Kidney epithelial cell (primary cell): ENCODE data around the gene SPDYE9. TPM values are rescaled to one million over a fixed set of nuclear protein-coding genes. Genes with fewer than 3 reads are reported as not detected.
"Not testable (repeated sequence)": the region's sequence is repeated elsewhere in the genome, so short reads cannot be mapped to it uniquely, and the experiment has no call there.

Source experiments
- DNase-seq: peaks from one replicate; pipeline ENCODE4 v3.0.0-alpha.2; 2010; ENCODE audit warnings: low read depth
- H3K27me3 ChIP-seq: 2 replicates; pipeline ENCODE4 v1.6.0; 2011; ENCODE audit warnings: low read length; ENCODE audit not compliant: control insufficient read depth, insufficient read depth
- H3K36me3 ChIP-seq: 2 replicates; pipeline ENCODE4 v1.5.1; 2011; ENCODE audit warnings: low read length; ENCODE audit not compliant: control insufficient read depth, insufficient read depth
- H3K4me3 ChIP-seq: 2 replicates; pipeline ENCODE4 v1.5.1; 2011; ENCODE audit warnings: low read depth, mild to moderate bottlenecking, control low read depth, low read length
- total RNA-seq: library from RNA; depleted of rRNA; stranded (reverse); fragments of >200 nt; gene quantifications from 2 replicates; pipeline ENCODE4 v1.2.3, GENCODE V29; 2015

SPDYE9 gene, protein sequence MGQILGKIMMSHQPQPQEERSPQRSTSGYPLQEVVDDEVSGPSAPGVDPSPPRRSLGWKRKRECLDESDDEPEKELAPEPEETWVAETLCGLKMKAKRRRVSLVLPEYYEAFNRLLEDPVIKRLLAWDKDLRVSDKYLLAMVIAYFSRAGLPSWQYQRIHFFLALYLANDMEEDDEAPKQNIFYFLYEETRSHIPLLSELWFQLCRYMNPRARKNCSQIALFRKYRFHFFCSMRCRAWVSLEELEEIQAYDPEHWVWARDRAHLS
- not detected in 2 replicates for total RNA-seq

DNA sequence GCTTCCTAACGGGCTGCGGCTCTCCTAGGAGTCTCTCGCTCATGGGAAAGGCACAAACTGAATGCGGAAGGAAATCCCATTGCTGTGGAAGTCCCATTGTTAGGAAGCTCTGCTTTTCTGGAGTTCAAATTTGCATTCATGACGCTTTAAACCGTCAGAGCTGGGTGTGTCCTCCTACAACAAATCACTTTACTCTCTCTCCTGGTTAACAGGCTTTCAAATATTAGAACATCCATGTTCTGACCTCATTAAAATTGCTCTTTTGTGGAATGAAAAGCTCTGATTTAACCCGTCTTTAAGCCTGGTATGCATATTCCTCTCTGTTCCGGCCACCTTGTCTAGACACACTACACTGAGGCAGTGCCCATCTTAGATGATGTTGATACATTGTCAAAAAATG is at the start of gene SPDYE9:
SPDYE9 (minus strand) TSS at position 101 of the 400 bp plus-strand sequence. CDS start 1,800 bp downstream, outside the sequence.
- H3K4me3 ChIP-seq, DNase-seq, H3K27me3 ChIP-seq, H3K36me3 ChIP-seq: not testable (repeated sequence)

- not testable (repeated sequence) for H3K27me3 ChIP-seq, H3K36me3 ChIP-seq, DNase-seq, H3K4me3 ChIP-seq
Observed at GRCh38 chr7:73134866-73135265, 49.0 kb upstream of the SPDYE9 start.

- H3K27me3 ChIP-seq, H3K4me3 ChIP-seq, DNase-seq, H3K36me3 ChIP-seq: not testable (repeated sequence)
Observed at GRCh38 chr7:73132651-73133217, 46.9 kb upstream of the SPDYE9 start.

DNA sequence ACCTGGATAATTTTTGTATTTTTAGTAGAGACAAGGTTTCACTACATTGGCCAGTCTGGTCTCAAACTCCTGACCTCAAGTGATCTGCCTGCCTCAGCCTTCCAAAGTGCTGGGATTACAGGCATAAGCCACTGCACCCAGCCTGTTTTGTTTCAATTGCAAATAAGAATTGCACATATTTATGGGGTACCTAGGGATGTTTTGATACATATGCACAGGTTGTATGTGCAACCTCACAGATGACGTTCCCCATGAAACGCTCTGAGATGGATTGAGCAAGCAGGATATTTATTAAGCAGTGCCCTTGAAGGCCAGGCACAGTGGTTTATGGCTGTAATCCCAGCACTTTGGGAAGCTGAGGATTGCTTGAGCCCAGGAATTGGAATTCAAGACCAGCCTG is 44.8 kb upstream of the SPDYE9 start:
- H3K27me3 ChIP-seq, DNase-seq, H3K36me3 ChIP-seq, H3K4me3 ChIP-seq: not testable (repeated sequence)

DNA sequence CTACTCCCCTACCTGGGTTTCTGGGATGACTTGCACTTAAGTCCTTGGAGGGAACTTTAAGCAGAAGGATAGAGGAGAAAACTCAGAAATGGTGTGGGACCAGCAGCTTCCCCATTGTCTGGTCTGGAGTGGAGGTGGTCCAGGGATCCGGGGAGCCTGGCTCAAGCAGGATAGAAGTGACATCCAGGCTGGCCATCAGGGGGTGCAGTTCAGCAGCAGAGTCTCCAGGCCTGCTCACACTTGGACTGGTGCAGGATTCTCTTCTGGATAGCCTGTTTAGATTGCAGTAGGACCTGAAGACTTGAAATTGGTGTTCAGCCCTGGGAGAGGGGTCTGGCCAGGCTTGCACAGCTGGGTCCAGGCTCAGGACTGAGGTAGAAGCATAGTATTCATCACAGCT is 38.3 kb upstream of the SPDYE9 start:
- H3K36me3 ChIP-seq, H3K4me3 ChIP-seq, DNase-seq, H3K27me3 ChIP-seq: not testable (repeated sequence)

- not testable (repeated sequence) for DNase-seq, H3K4me3 ChIP-seq, H3K36me3 ChIP-seq, H3K27me3 ChIP-seq
Observed at GRCh38 chr7:73122778-73123447, 37.1 kb upstream of the SPDYE9 start.

- DNase-seq, H3K4me3 ChIP-seq, H3K36me3 ChIP-seq, H3K27me3 ChIP-seq: not testable (repeated sequence)
Observed at GRCh38 chr7:73118155-73118554, 32.3 kb upstream of the SPDYE9 start.

DNA sequence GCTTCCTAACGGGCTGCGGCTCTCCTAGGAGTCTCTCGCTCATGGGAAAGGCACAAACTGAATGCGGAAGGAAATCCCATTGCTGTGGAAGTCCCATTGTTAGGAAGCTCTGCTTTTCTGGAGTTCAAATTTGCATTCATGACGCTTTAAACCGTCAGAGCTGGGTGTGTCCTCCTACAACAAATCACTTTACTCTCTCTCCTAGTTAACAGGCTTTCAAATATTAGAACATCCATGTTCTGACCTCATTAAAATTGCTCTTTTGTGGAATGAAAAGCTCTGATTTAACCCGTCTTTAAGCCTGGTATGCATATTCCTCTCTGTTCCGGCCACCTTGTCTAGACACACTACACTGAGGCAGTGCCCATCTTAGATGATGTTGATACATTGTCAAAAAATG is 28.0 kb downstream of the SPDYE9 start, which contains the start of gene SPDYE11:
SPDYE11 (minus strand) TSS at position 101 of the 400 bp plus-strand sequence. CDS start 1,800 bp downstream, outside the sequence.
- not testable (repeated sequence) for H3K27me3 ChIP-seq, H3K4me3 ChIP-seq, DNase-seq, H3K36me3 ChIP-seq

DNA sequence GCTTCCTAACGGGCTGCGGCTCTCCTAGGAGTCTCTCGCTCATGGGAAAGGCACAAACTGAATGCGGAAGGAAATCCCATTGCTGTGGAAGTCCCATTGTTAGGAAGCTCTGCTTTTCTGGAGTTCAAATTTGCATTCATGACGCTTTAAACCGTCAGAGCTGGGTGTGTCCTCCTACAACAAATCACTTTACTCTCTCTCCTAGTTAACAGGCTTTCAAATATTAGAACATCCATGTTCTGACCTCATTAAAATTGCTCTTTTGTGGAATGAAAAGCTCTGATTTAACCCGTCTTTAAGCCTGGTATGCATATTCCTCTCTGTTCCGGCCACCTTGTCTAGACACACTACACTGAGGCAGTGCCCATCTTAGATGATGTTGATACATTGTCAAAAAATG is 56.2 kb downstream of the SPDYE9 start, which contains the start of gene SPDYE8:
SPDYE8 (minus strand) TSS at position 101 of the 400 bp plus-strand sequence. CDS start 1,800 bp downstream, outside the sequence.
- DNase-seq, H3K36me3 ChIP-seq, H3K27me3 ChIP-seq, H3K4me3 ChIP-seq: not testable (repeated sequence)

Other genes starting within 250 kb of the SPDYE9 start
- gene POM121, start 160.9 kb downstream of the SPDYE9 start, total RNA-seq, result 17.8 and 21.0 TPM in 2 replicates
- 0.33 TPM in 1 of 2 replicates, not detected in the other for gene TRIM74, start 116.6 kb downstream of the SPDYE9 start, total RNA-seq
- gene SPDYE8, start 56.3 kb downstream of the SPDYE9 start, total RNA-seq, result not detected in 2 replicates
- not detected in 2 replicates for gene SPDYE11, start 28.1 kb downstream of the SPDYE9 start, total RNA-seq
- gene NSUN5, start 222.8 kb upstream of the SPDYE9 start, total RNA-seq, result 63.4 and 69.6 TPM in 2 replicates
- gene TRIM50, start 242.0 kb upstream of the SPDYE9 start, total RNA-seq, result not detected in 2 replicates
- gene FKBP6, start 242.1 kb upstream of the SPDYE9 start, total RNA-seq, result not detected in 2 replicates